Renal cortical epithelial cell (primary cell): ENCODE data around the gene ESR2. TPM values are rescaled to one million over a fixed set of nuclear protein-coding genes. Genes with fewer than 3 reads are reported as not detected.
"Not testable (repeated sequence)": the region's sequence is repeated elsewhere in the genome, so short reads cannot be mapped to it uniquely, and the experiment has no call there.

ENCODE experiments used
- DNase-seq: peaks from one replicate; pipeline ENCODE4 v3.0.0-alpha.2; 2011; ENCODE audit warnings: low read depth
- total RNA-seq: library from RNA; depleted of rRNA; stranded (reverse); fragments of >200 nt; gene quantifications from 2 replicates; pipeline ENCODE4 v1.2.3, GENCODE V29; 2014

ESR2 gene
- total RNA-seq, 1 donor from 2014 or later = 0.20 TPM

- DNase-seq = no peak
Measured at GRCh38 chr14:64091217-64091616, 203.0 kb downstream of the ESR2 start.

GRCh38 chr14:64089920-64090319 is 204.3 kb downstream of the ESR2 start:
- DNase-seq = peak; percentile 44

GRCh38 chr14:64088647-64088964 is 205.6 kb downstream of the ESR2 start:
- no peak for DNase-seq

GRCh38 chr14:64082837-64083236 is 211.3 kb downstream of the ESR2 start:
- DNase-seq = peak; percentile 42

- DNase-seq = no peak
Measured at GRCh38 chr14:64081174-64081746, 212.9 kb downstream of the ESR2 start.

- DNase-seq = no peak
Measured at GRCh38 chr14:64080452-64080851, 213.7 kb downstream of the ESR2 start.

GRCh38 chr14:64075613-64076005 is 218.6 kb downstream of the ESR2 start:
- no peak for DNase-seq

GRCh38 chr14:64074961-64075612 is 219.1 kb downstream of the ESR2 start:
- peak; percentile 83 for DNase-seq

- DNase-seq = peak; percentile 9
Measured at GRCh38 chr14:64069634-64070359, 224.4 kb downstream of the ESR2 start.

- DNase-seq = no peak
Measured at GRCh38 chr14:64064447-64064846, 229.7 kb downstream of the ESR2 start.

- no peak for DNase-seq
Measured at GRCh38 chr14:64062381-64063115, 231.6 kb downstream of the ESR2 start.

GRCh38 chr14:64061706-64062105 is 232.5 kb downstream of the ESR2 start:
- no peak for DNase-seq

- DNase-seq = no peak
Measured at GRCh38 chr14:64061115-64061514, 233.1 kb downstream of the ESR2 start.

- no peak for DNase-seq
Measured at GRCh38 chr14:64060648-64061096, 233.5 kb downstream of the ESR2 start.

GRCh38 chr14:64060199-64060545 is 234.0 kb downstream of the ESR2 start:
- DNase-seq = peak; percentile 43

- DNase-seq = no peak
Measured at GRCh38 chr14:64059454-64060198, 234.5 kb downstream of the ESR2 start.

- DNase-seq = peak; percentile 22
Measured at GRCh38 chr14:64053694-64054669, 240.2 kb downstream of the ESR2 start.

- no peak for DNase-seq
Measured at GRCh38 chr14:64049616-64050381, 244.4 kb downstream of the ESR2 start.

GRCh38 chr14:64045091-64045490 is 249.1 kb downstream of the ESR2 start:
- DNase-seq = no peak

GRCh38 chr14:64043296-64043695 is 250.9 kb downstream of the ESR2 start:
- DNase-seq = not testable (repeated sequence)
